ENCODE data around the gene DAAM2.
A peak's percentile ranks its signal among the peaks of the same experiment; 100 is the strongest.

Gene DAAM2

GRCh38 chr6:39850736-39851297 lies 58.6 kb downstream of the DAAM2 start:
- no peak for DNase-seq

GRCh38 chr6:39851331-39851730 lies 59.2 kb downstream of the DAAM2 start:
- DNase-seq = no peak

DNA sequence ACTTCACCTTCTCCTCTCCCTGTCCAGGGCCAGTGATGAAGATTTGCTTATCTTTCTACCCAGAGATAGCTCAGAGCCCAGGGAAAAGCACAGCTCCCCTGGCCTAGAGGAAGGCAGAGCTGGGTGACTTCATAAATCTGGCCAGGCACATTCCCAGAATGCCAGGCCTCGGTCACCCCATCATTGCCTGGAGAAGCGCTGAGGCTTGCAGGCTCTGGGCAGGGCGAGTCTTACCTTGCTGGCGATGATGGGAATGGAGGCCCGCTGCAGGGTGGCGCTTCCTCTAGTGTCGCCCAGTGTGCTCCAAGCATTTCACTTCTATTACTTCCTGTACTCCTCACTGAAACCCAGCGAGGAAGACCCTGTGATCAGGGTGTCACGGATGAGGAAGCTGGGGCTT lies 60.1 kb downstream of the DAAM2 start:
- no peak for DNase-seq

DNA sequence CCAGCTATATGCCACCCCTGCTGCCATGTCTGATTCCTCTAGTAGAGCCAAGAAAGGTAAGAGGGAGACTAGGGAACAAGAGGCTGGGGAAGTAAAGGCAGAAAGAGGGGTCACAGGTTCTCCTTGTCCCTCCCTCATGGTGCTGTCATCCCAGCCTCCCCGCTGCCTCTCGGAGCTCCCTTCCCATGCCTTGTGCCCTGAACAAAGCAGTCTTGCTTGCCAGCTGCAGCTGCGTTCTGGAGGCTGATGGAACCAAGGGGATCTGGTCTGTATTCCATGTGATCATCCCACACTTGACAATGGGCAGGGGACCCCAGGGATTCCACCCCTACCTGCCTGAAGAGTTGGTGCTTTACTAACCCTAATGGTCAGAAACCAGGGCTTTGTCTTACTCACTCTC lies 61.4 kb downstream of the DAAM2 start:
- DNase-seq = no peak

DNA sequence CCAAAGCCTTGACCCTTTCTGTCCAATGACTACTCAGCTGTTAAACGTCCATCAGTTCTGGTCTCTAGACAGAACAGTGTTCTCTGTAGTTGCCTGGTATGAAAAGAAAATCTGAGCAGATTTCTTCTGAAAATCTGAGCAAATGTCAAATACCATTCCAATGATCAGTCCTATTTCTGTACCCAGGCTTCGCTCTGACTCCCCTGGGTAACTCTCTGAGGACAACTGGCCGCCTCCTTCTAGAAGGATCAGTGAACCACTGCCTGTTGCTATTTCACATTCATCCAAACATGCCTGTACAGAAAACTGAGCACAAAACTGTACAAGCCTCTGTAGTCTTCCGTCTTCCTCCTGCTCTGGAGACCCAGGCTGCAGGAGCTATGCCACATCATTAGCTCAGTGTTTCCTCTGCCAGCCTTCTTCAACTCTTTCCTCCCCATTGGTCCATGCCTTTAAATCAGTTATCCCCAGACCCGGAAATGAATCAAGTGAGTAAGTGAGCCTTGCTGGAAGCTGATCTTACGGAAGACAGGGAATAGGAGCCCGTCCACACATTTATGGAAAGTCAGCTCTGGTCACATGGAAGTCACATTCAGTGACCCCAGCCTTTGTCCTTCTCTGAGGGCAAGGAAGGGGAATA lies 63.3 kb downstream of the DAAM2 start:
- DNase-seq = no peak

DNA sequence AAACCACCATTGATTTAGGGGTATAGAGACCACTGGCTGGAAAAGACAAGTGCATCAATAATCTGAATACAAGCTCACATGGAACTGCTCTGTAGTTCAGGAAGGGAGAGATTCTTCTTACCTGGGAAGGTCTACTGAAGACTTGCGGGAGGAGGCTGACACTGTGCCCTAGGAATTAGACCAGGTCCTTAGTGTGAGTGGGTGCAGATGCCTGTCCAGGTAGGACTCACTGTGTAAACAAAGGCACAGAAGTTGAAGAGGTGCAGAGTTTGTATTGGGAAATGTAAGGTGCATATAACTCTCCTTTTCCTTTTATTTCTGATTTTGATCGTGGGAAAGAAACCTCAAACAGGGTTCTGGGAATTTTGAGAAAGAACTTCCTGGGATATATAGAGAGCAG lies 66.8 kb downstream of the DAAM2 start:
- no peak for DNase-seq

- no peak for DNase-seq
These were observed 69.5 kb downstream of the DAAM2 start for GRCh38 chr6:39861663-39862062.

DNA sequence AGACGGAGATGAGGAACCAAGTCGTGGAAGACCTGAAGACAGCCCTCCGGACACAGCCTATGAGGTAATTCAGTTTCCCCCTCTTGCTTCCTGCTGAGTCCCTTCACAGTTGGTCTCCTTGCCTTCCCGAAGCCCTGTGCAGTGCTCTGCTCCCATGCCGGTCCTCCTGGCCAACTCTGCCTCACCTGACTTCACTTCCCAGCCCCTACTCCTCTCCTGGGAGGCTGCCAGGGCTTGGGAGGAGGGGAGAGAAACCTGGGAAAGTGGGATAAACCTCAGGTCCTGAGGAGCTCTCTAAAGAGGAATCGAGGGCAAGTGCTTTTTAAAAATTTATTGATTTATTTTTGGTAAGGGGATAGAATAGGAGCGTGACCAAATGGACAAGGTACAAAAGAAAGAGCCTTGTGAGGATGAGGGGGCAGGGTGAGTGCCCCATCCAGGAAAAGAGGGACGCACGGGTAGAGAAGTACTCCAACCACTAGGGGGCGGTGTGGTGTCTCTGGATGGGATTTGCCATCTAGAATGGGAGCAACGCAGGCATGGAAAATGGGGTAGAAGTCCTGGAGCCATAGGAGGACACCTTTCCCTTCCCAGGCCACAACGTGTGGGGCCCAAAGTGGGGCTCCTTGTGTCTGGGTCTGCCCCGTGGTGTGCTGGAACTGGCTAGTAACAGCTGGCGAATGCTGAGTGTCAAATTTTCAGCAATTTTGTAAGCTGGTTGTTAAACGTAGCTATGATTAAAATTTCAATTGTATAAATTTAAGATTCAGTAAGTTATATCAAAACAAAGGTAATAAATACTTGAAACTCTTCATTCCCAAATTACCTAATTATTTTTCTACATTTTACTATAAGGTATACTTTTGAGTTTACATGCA lies 73.1 kb downstream of the DAAM2 start:
- DNase-seq = peak; percentile 46

DNA sequence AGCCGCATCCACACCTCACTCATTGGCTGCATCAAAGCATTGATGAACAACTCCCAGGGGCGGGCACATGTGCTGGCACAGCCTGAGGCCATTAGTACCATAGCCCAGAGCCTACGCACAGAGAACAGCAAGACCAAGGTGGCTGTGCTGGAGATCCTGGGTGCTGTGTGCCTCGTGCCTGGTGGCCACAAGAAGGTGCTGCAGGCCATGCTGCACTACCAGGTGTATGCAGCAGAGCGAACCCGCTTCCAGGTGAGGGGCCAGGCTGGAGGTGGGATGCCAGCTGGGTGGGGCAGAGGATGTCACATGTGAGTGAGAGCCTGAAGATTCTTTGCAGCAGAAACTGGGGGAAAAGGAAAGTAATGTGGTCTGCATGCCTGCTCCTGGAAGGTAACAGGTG lies 75.4 kb downstream of the DAAM2 start:
- DNase-seq = no peak

GRCh38 chr6:39870950-39871349 lies 78.8 kb downstream of the DAAM2 start:
- no peak for DNase-seq

GRCh38 chr6:39873439-39873838 lies 81.3 kb downstream of the DAAM2 start:
- no peak for DNase-seq

GRCh38 chr6:39876111-39876510 lies 83.9 kb downstream of the DAAM2 start:
- no peak for DNase-seq

GRCh38 chr6:39876826-39877225 lies 84.7 kb downstream of the DAAM2 start:
- DNase-seq = no peak

DNA sequence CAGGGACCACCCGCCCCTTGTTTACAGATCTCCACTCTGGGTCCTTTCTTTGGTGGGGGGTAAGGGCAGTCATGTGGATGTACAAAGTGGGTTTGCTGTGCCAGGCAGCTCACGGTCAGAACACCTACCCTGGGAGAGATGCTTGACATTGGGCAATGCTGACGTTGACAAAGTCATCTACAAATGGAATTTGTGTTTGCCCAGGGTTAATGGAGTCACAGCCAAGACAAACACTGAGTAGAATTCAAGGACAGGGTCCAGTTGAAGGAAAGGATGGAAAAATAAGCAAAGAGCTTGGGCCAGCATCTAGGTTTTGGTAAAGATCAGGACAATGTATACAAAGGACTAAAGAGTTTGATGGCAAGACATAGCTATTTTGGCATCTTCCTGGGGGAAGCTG lies 87.4 kb downstream of the DAAM2 start:
- no peak for DNase-seq

GRCh38 chr6:39880594-39880993 lies 88.4 kb downstream of the DAAM2 start:
- no peak for DNase-seq

GRCh38 chr6:39881851-39882530 lies 89.8 kb downstream of the DAAM2 start:
- no peak for DNase-seq

DNA sequence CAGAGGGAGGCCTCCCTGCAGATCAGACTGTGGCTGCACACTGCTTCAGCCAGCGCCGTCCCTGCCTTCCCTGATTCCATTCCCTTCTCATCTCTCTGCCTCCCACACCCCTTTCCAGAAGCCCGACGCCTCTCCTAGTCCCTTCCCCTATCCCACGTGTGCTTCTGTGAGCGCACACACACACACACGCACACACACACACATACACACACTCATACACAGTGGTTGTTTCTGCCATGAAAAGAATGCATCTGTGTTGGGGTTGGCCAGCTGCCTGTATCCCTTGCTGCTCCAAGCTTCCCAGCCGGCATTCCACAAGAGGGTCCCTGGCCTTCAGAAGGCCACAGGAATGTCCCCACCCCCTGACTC lies 90.3 kb downstream of the DAAM2 start:
- DNase-seq = no peak

DNA sequence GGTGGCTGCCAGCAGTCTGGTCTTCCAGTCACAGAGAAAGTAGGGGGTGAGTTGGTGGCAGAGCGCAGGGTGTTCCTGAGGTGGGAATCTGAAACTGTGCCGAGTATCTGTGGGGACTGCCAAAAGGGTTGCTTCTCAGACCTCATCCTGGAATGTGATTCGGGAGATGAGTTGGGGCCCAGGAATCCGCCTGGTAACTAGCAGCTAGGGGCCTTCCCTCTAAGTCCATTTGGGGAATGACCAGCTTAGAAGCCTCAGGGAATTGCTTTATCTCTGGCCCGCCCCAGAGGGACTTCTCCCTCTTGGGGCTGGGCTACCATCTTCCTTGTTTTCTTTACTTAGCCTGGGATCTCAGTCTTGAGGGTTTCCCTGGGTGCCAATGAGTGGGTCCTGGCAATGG lies 92.5 kb downstream of the DAAM2 start:
- DNase-seq = no peak

- DNase-seq = no peak
These were observed 93.5 kb downstream of the DAAM2 start for GRCh38 chr6:39885691-39886090.

- DNase-seq = no peak
These were observed 94.7 kb downstream of the DAAM2 start for GRCh38 chr6:39886871-39887270.

DNA sequence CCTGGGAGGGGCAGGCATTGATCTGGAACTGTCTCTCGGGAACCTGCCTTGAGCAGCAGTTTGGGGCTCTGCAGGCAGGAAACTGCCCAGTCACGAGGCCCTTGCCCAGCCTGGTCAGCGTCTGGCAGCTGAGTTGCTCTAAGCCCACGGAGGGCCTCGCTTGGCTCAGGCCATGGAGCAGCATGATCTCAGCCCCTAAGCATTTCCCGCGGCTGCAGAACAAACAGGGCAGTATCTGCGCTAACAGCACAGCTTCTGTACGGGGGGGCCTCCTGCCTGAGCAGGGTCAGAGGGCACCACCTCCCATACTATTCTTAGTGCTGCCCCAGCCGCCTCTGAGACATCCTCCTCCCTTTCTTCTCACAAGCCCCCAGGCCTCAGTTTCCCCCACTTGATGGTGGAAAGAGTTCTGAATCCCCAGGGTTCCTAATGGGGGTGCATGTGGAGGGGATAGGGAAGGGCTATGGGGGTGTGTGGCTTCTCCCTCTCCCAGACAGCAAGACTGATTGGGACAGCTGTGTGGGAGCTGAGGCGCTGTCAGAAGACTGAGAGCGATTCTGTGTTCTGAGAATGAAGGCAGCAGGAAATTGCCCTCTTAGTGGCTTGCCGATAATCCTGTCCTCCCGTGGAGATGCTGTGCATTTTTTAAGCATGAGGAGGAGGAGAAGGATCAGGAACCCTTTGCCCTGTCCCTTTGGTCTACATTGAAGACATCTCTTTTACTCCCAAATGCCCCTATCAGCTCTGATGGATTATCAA lies 95.7 kb downstream of the DAAM2 start:
- DNase-seq = no peak

DNA sequence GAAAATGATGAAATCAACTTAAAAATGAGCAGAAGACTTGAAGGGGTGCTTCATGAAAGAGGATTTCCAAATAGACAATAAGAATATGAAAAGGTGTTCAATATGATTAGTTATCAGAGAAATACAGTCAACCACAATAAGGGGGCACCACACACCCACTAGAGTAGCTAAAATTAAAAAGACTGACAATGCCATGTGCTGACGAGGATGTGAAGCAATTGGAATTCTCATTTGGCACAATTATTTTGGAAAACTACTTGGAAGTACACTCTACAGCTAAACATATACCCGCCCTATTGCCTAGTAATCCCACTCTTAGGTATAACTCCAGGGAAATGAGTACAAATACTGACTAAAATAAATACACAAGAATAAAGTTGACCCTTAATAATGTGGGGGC lies 97.1 kb downstream of the DAAM2 start:
- no peak for DNase-seq

- no peak for DNase-seq
These were observed 99.2 kb downstream of the DAAM2 start for GRCh38 chr6:39891353-39891752.

Measured in activated T-cell treated with anti-CD3 and anti-CD28 coated beads for 4 hours (primary cell).